ENCODE measurements around the gene PLXNA1. TPM values are rescaled to one million over a fixed set of nuclear protein-coding genes. Genes with fewer than 3 reads are reported as not detected.

PLXNA1 gene
- total and polyA plus RNA-seq, 2 experiments from 2014 or later = 19.7 to 35.1 TPM

DNA sequence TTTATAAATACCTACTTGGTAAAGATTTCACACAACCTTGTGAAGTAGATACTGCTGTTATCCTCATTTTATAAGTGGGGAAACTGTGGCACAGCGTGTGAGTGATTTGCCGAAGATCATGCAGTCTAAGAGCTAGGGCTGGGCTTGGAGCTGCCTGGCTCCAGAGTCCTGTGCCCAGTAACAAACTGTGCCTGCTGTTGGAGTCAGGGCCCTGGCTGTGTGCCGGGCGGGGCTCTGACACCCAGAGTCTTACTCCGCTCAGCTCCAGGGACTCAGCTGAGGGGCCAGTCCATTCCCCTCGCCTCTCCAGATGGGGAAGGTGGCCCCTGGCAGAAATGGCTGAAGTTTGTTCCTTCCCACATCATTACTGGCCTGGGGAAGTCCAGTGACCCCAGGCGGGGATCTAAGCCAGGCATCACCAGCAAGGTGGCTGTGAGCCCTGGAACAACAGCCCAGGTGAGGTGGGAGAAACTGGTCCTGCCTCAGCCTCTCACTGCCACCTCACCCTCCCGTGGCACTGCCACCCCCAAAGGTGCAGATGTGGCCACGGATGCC is 17.3 kb upstream of the PLXNA1 start:
- no peaks in the 10 kb centered on the region for H3K36me3 ChIP-seq (replicated peaks; ENCODE audit: insufficient read depth, low read depth)
- TF ChIP-seq, protein P1, sequence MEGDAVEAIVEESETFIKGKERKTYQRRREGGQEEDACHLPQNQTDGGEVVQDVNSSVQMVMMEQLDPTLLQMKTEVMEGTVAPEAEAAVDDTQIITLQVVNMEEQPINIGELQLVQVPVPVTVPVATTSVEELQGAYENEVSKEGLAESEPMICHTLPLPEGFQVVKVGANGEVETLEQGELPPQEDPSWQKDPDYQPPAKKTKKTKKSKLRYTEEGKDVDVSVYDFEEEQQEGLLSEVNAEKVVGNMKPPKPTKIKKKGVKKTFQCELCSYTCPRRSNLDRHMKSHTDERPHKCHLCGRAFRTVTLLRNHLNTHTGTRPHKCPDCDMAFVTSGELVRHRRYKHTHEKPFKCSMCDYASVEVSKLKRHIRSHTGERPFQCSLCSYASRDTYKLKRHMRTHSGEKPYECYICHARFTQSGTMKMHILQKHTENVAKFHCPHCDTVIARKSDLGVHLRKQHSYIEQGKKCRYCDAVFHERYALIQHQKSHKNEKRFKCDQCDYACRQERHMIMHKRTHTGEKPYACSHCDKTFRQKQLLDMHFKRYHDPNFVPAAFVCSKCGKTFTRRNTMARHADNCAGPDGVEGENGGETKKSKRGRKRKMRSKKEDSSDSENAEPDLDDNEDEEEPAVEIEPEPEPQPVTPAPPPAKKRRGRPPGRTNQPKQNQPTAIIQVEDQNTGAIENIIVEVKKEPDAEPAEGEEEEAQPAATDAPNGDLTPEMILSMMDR (IDR thresholded peaks at IDR 0.05; ENCODE audit: poor library complexity) = no peak
- no peak for TF ChIP-seq EZH2phosphoT487 (IDR thresholded peaks at IDR 0.05; ENCODE audit: low read depth, severe bottlenecking, unreplicated experiment)
- no peaks in the 10 kb centered on the region for H3K9me2 ChIP-seq (replicated peaks; ENCODE audit: insufficient read depth)
- H3K4me2 ChIP-seq = no peak overlapping the region
- no peak overlapping the region for H3K27ac ChIP-seq
- H3K9me3 ChIP-seq (ENCODE audit: low read depth) = no peaks in the 10 kb centered on the region
- no peaks in the 10 kb centered on the region for H4K20me1 ChIP-seq (ENCODE audit: insufficient read depth, poor library complexity, severe bottlenecking)
- no peaks in the 10 kb centered on the region for H3K79me2 ChIP-seq
- H3K4me1 ChIP-seq (ENCODE audit: insufficient read depth) = peaks cover 2% of the 10 kb centered on the region
- H2AFZ ChIP-seq = no peak overlapping the region
- WGBS (ENCODE audit: low lambda C conversion rate, missing lambda C conversion rate) = 92% methylated on average over 9 of the region's 9 CpGs
- DNase-seq (ENCODE audit: low spot score) = no peak
- H3K4me3 ChIP-seq = no peak overlapping the region
- no peaks in the 10 kb centered on the region for H3K27me3 ChIP-seq

- no peaks in the 10 kb centered on the region for H3K36me3 ChIP-seq (replicated peaks; ENCODE audit: insufficient read depth, low read depth)
- WGBS (ENCODE audit: low lambda C conversion rate, missing lambda C conversion rate) = 83% methylated on average over 10 of the region's 10 CpGs
- TF ChIP-seq, protein P1 (IDR thresholded peaks at IDR 0.05; ENCODE audit: poor library complexity) = no peak
- TF ChIP-seq EZH2phosphoT487 (IDR thresholded peaks at IDR 0.05; ENCODE audit: low read depth, severe bottlenecking, unreplicated experiment) = no peak
- TF ChIP-seq EZH2 (IDR thresholded peaks at IDR 0.05; ENCODE audit: borderline replicate concordance) = no peak
Observed at GRCh38 chr3:126967386-126967785, 15.5 kb upstream of the PLXNA1 start.

DNA sequence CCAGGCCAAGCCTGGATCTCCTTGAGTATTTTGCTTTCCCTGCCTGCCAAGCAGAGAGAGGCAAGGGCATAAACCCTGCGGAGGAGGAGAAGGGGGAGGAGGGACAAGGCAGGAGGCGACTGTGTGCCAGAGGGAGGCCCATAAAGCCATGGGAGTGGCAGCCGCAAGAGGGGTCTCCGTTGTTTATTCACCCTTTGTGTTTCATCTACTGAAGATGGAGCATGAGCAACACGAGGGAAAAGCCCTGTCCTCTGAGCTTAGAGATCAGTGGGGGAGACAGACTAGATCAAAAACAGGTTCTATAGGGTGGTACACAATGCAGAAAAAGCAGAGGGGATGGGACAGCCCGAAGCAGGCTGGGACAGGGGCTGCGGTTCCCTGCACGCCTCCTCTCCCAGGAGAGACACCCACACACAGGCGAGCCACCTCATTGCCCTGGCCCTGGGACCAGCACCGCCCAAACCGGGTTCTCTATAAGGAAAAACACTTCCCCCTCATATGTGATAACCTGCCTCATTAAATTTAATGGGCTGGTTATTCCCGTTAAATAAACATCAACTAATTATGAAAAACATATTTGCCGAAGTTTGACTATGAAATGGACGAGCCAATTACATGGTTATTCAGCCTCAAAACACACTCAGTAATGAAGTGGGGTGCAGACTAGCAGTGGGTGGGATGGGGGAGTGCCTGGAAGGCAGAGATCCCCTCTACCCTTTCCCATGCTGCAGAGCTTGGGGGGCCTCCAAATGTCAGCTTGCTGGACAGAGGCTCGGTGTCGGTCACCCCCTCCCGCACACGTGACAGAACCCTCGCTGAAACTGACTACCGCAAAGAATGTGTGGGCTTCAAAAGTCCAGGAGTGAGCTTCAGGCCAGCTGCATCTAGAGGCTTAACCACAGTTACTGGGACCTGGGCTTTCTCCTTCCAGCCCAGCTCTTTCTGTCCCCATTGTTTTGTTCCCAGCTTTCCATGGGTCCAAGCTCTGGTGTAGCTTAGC is 14.2 kb upstream of the PLXNA1 start:
- no peak overlapping the region for H3K4me2 ChIP-seq
- no peak for DNase-seq (ENCODE audit: low spot score)

More at GRCh38 chr3:126967386-126967785, 15.5 kb upstream of the PLXNA1 start:
- H3K9me2 ChIP-seq (replicated peaks; ENCODE audit: insufficient read depth) = no peaks in the 10 kb centered on the region
- no peaks in the 10 kb centered on the region for H3K9me3 ChIP-seq (ENCODE audit: low read depth)
- no peak overlapping the region for H3K4me2 ChIP-seq
- H3K27ac ChIP-seq = no peak overlapping the region
- no peak overlapping the region for H2AFZ ChIP-seq
- H4K20me1 ChIP-seq (ENCODE audit: insufficient read depth, poor library complexity, severe bottlenecking) = no peaks in the 10 kb centered on the region
- H3K4me3 ChIP-seq = no peak overlapping the region
- no peaks in the 10 kb centered on the region for H3K79me2 ChIP-seq
- no peak for DNase-seq (ENCODE audit: low spot score)
- no peaks in the 10 kb centered on the region for H3K4me1 ChIP-seq (ENCODE audit: insufficient read depth)
- H3K27me3 ChIP-seq = no peaks in the 10 kb centered on the region

More for the DNA sequence above, 14.2 kb upstream of the PLXNA1 start:
- Histone ChIP-seq H3K9me2 (replicated peaks; ENCODE audit: insufficient read depth) (no peaks in the 10 kb centered on the region), H2AFZ (no peak overlapping the region), H3K4me3 (no peak overlapping the region), H3K4me1 (ENCODE audit: insufficient read depth) (no peaks in the 10 kb centered on the region), H3K36me3 (replicated peaks; ENCODE audit: insufficient read depth, low read depth) (no peaks in the 10 kb centered on the region), H3K27me3 (no peaks in the 10 kb centered on the region), H4K20me1 (ENCODE audit: insufficient read depth, poor library complexity, severe bottlenecking) (no peaks in the 10 kb centered on the region), H3K79me2 (no peaks in the 10 kb centered on the region), H3K27ac (no peak overlapping the region), H3K9me3 (ENCODE audit: low read depth) (no peaks in the 10 kb centered on the region)
- TF ChIP-seq EZH2phosphoT487 (IDR thresholded peaks at IDR 0.05; ENCODE audit: low read depth, severe bottlenecking, unreplicated experiment) (no peak), EZH2 (IDR thresholded peaks at IDR 0.05; ENCODE audit: borderline replicate concordance) (no peak)
- TF ChIP-seq, protein P1 (IDR thresholded peaks at IDR 0.05; ENCODE audit: poor library complexity) = no peak
- WGBS (ENCODE audit: low lambda C conversion rate, missing lambda C conversion rate) = 76% methylated on average over 20 of the region's 20 CpGs
